MV-4-11 (cell line): ENCODE measurements around the gene SCAMP2.
A peak's percentile ranks its signal among the peaks of the same experiment; 100 is the strongest.

ENCODE experiments used
- DNase-seq: peaks from one replicate; lab custom pipeline; 2025; lab: John Stamatoyannopoulos, UW

The SCAMP2 gene

GRCh38 chr15:74838746-74839525 lies 34.2 kb downstream of the SCAMP2 start:
- no peak for DNase-seq

DNA sequence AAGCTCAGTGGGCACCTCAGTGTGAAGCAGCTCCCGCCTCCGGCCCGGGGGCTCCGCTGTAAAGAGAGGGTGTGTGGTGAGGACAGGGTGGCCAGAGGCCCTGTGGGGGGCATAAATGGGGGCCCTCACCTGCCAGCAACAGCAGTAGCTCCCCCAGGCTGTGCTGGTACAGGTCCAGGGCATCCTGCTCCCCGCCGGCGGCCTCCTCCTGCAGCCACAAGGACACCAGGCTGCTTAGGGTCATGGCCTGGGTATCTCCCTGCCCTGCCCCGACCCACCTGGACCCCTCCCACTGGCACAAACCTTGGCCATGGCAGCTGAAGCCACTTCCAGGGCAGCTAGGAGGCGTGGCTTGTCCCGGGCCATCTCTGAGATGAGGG lies 35.0 kb downstream of the SCAMP2 start:
- no peak for DNase-seq

- DNase-seq = no peak
Measured at GRCh38 chr15:74837482-74838136, 35.6 kb downstream of the SCAMP2 start.

- DNase-seq = no peak
Measured at GRCh38 chr15:74836846-74837245, 36.3 kb downstream of the SCAMP2 start.

DNA sequence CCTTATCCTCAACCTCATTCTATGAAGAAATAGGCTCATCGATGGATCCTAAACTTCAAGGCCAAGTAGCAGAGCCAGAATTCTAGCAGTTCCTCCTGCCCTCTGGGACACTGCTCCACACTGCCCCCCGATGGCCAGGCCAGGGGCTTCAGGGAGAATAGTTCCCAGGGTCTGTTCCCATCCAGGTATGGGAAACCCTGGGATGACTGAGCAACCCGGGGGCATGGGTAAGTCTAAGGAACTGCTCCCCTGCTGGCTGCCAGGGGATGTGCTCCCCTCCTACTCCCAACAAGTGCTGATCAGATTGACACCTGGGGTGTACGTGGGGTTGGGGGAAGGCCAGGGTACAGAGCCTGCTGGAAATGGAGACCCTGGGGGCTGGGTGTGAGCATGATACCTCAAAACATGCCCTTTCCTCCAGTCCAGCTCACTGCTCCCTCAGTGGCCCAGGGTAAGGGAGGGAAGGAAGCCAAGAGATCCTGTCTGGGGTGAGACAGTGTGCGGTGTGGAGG lies 37.8 kb downstream of the SCAMP2 start:
- DNase-seq = peak; percentile 46

GRCh38 chr15:74833376-74834107 lies 39.6 kb downstream of the SCAMP2 start:
- DNase-seq = no peak

GRCh38 chr15:74832826-74833225 lies 40.3 kb downstream of the SCAMP2 start:
- DNase-seq = no peak

GRCh38 chr15:74831813-74832495 lies 41.2 kb downstream of the SCAMP2 start:
- no peak for DNase-seq

DNA sequence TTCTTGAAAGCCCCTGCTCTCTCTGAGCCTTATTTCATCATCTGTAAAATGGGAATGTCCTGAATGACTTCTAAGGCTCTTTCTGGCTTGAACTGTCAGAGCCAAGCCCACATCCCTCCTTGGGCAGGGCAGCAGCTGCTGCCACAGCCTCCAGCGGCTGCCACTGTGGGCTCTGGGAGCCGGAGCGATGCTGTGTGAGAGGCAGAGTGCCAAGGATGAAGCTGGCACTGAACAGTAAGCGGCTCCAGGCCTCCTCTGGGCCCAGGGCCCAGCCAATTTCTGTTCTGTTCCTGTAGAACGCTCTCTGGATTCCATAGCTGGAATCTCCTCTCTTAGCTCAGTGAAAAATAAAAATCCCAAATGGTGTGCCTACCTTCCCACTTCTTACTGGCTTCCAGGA lies 42.3 kb downstream of the SCAMP2 start:
- DNase-seq = no peak

- no peak for DNase-seq
Measured at GRCh38 chr15:74829991-74830390, 43.2 kb downstream of the SCAMP2 start.

GRCh38 chr15:74829486-74829885 lies 43.7 kb downstream of the SCAMP2 start:
- no peak for DNase-seq

- DNase-seq = no peak
Measured at GRCh38 chr15:74828835-74829234, 44.3 kb downstream of the SCAMP2 start.

DNA sequence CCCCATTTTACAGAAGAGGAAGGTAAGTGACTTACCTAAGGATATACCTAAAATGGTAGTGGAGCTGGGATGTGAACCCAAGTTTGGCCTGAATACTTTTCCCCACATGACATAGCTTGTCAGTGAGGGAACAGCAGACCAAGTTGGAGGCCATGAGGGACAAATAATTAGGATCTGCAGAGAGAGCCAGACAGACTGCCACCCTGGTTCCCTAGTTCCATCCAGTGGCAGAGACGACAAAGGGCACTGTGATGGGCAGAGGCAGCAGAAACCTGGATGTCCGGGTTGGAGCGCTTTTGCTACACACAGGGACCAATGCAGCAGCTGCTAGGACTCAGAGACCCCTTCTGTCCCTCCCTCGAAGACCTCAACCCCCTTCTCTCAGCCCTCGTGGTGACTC lies 45.6 kb downstream of the SCAMP2 start:
- DNase-seq = no peak

DNA sequence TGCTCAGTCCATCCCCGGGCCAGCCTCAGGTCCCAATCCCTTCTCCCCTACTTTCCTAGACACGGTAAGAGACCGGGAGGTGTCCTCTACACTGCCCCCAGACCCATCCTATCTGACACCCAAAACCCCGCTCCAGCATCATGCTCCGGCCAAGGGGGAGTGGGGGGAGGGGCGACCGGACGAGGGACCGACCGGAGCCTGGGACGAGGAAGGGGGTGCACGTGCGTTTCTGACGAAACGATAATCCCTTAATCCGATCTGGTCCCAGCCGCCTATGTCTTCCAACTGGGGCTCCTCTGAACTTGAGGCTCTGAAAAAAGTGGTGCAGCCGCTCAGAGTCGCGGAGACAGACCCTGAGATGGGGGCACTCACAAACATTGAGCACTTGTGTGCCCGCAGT lies 46.2 kb downstream of the SCAMP2 start:
- DNase-seq = no peak

DNA sequence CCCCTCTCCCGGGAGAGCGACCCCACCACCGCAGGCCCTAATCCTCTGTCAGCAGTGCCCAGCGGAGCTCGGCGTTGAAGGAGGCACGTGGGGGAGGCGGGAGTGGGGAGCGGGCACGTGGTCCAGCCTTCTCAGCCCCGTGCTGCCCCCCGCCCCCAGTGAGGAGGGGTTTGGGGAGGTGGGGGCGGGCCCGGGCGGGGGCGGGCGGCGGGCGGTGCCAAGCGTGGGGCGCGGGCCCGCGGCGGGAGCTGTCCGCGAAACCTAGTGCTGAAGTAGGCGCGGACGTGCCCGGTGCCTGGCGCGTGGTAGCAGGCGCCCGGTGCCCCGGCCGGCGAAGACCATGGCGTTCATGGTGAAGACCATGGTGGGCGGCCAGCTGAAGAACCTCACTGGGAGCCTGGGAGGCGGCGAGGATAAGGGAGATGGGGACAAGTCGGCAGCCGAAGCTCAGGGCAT lies 46.8 kb downstream of the SCAMP2 start, which contains the start of gene CPLX3:
Gene CPLX3 (plus strand): TSS at position 264 of the 456 bp plus-strand sequence. CDS start 77 bp downstream, at position 341.
- no peak for DNase-seq

DNA sequence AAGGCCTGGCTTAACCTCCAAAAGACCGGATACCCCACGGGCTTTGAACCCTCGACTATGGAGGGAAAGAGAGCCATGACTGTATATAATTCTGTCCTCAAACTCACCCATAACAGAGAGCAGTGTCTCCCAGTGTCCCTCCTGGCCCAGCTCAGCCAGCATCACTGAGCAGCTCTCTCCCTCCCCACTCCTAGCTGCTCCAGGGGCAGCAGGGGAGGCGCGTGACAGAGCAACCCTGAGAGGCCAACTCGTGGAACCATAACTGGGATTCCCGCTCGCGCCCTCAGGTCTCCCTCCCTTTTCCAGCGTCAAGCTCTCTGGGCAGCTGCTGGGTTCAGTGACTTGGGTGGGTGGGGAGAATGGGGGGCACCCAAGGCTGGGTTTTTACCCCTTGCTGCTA lies 47.3 kb downstream of the SCAMP2 start:
- no peak for DNase-seq

DNA sequence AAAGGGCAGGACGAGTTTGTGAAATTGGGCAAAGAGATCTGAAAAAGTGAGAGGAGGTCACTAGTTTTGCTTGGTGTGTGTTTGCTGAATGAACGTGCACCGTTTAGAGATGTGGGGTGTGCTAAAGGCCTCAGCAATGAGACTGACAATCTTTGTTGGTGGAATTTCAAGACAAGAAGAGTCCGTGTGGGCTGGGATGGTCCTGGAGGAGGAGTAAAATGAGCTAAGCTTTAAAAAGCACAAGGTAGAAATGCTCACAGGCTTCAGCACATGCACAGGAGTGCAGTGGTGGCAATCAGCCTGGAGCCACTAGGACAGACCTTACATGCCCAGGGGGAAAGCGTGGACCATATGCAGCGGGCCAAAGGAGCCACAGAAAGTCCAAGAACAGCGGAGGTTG lies 48.2 kb downstream of the SCAMP2 start:
- DNase-seq = no peak

DNA sequence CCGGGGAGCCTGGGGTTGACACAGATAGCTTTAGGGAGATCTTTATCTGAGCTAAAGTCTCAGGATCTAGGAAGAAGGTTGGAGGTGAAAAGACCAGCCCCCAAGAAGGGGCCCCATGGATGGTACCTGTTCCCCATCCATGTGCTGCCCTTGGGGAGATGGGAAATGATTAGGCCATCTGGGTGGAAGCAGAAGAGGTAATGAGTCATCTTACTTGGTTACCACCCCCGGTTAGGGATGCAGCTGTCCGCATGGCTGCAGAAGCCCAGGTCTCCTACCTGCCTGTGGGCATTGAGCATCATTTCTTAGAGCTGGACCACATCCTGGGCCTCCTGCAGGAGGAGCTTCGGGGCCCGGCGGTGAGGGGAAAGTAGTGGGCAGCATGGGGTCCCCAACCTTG lies 49.8 kb downstream of the SCAMP2 start:
- DNase-seq = no peak

GRCh38 chr15:74822233-74822632 lies 50.9 kb downstream of the SCAMP2 start:
- DNase-seq = no peak

GRCh38 chr15:74821790-74822158 lies 51.4 kb downstream of the SCAMP2 start:
- DNase-seq = no peak

GRCh38 chr15:74821091-74821789 lies 51.9 kb downstream of the SCAMP2 start:
- peak; percentile 65 for DNase-seq
